HG02798 (cell line): ENCODE results near the gene CLEC1B.
"Not testable (repeated sequence)": the region's sequence is repeated elsewhere in the genome, so short reads cannot be mapped to it uniquely, and the experiment has no call there.

Source experiments
- ATAC-seq: cut with Tn5 transposase; IDR thresholded peaks from one replicate; pipeline ENCODE4 v1.9.1; 2021; ENCODE audit warnings: mild to moderate bottlenecking; ENCODE audit not compliant: unreplicated experiment, poor library complexity

Gene CLEC1B

GRCh38 chr12:9999016-9999415 is at the start of gene CLEC1B:
CLEC1B (minus strand) TSS chr12:9999121; CDS start chr12:9999100, 21 bp downstream.
- ATAC-seq = no peak

DNA sequence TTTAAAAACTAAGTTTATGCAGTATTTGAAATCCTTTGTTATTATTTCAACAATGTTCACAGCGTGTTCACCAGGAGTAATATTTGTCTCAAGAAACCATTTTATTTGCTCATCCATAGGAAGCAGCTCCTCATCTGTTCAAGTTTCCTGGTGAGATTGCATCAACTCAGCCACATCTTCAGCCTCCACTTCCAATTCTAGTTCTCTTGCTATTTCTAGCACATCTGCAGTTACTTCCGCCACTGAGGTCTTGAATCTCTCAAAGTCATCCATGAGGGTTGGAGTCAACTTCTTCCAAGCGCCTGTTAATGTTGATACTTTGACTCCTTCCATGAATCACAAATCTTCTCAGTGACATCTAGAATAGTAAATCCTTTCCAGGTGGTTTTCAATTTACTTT is 49.6 kb upstream of the CLEC1B start:
- no peak for ATAC-seq

- ATAC-seq = no peak
Observed at GRCh38 chr12:10042167-10042566, 43.2 kb upstream of the CLEC1B start.

DNA sequence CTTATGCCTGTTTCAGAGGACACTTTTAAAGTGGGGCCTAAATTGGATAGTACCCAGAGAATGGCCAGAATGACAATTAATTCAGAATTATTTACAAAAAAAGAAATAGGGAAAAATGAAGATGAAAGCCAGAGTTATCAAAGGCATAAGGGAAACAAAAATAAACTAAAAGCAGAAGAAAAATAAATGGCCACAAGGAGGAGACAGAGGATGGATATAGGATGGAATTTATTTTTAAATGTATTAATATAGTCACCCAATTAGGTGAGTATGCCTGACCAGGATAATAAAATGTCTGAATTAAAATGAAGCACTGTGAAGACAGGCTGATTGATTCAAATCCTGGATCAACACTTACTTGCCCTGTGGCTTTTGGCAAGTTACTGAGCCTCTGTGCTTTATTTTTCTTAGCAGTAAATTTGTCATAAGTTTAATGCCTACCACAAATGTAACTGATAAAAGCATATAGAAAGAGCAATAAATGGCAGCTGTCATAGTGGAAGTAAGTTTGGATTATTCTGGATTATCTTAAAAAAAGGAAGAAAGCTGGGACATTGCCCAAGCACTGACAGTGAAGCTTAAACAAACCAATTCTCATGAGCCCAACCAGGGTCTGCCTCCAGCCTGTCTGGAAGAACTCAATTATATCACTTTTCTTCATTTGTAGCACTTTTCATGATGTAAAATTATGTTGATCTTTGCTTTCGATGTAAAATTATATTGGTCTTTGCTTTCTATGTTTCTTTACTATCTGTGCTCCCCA is 35.0 kb upstream of the CLEC1B start:
- no peak for ATAC-seq

DNA sequence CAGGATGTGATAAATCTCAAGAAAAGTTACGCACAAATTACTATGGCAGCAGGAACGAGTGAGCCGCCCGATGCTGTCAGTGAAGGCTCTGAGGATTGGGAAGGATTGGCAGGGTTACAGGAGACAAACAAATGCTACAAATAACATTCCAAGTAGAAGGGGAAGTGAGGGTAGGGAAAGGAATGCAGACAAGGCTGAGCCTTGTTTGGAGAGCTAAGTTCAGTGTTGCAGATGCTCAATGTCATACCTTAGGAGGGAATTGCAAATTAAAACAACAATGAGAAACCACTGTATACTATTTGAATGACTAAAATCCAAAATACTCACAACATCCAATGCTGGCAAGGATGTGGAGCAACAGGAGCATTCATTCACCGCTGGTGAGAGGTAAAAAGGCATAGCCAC is 32.9 kb upstream of the CLEC1B start:
- ATAC-seq = no peak

GRCh38 chr12:10031321-10031720 is 32.4 kb upstream of the CLEC1B start:
- ATAC-seq = no peak

GRCh38 chr12:10030446-10030845 is 31.5 kb upstream of the CLEC1B start, which contains the start of gene CLEC9A:
CLEC9A (plus strand) TSS chr12:10030682; CDS start chr12:10052688, 22,006 bp downstream.
- no peak for ATAC-seq

GRCh38 chr12:10027721-10028120 is 28.8 kb upstream of the CLEC1B start:
- no peak for ATAC-seq

DNA sequence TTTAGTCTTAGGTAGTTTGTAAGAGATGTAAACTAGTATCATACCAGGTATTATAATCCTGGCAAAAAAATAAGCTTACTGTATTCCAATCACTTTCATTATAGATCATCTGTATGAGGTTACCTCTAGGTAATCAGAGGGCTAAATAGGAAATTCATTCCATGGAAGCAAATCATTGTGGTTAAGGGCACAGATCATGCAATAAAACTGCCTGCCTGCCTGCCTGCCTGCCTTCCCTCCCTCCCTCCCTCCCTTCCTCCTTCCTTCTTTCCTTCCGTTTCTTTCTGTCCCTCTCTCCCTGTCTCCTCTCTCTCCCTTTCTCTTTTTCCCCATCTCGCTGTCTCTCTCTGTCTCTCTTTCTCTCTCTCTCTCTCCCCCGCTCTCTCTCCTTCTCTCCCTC is 28.4 kb upstream of the CLEC1B start:
- ATAC-seq = no peak

GRCh38 chr12:10026666-10027065 is 27.7 kb upstream of the CLEC1B start:
- not testable (repeated sequence) for ATAC-seq

DNA sequence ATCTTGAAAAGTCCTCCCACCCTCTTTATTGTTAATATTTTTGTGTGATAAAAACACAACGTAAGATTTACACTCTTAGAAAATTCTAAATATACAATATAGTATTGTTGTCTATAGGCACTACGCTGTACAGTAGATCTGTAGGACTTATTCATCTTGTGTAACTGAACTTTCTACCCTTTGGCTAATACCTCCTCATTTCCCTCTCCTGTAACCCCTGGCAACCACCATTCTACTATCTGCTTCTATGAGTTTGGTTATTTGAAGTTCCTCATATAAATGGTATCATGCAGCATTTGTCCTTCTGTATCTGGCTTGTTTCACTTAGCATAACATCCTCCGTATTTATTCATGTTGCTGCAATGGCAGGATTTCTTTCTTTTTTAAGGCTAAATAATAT is 26.3 kb upstream of the CLEC1B start:
- no peak for ATAC-seq

DNA sequence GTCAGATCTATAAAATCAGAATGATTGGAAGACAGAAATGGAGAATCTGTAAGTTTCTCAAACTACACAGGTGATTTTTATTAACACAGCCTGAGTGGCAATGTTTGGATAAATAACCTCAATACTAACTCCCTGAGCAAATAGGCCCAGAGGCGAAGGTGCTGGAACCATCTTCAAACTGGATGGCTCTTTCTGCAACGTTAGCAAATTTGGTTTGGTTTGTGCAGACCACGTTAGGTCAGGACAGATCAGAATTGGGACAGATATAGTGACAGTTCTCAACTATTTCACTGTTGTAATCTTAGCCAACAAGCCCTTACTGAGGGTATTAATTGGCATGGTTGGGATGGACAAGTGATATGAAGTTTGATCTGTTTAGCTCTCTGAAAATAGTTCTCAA is 22.4 kb upstream of the CLEC1B start:
- no peak for ATAC-seq

DNA sequence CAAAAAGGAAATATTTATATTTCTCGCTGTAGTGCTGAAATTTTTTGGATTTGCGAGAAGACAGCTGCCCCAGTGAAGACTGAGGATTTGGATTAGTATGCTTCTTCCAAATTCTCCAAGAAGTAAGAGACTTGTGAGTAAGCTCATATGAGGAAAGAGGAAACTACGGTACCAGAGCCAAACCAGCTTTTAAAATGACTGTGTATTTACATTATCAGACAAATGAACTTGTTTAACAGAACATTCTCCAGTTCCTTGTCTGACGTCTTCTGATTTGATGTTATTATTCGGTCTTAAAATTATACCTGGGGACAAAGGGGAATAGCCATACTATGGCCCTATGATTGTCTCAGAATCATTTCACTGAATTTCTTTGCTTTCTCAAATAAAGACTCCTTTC is 19.5 kb upstream of the CLEC1B start:
- ATAC-seq = no peak

- ATAC-seq = no peak
Observed at GRCh38 chr12:10016881-10017280, 18.0 kb upstream of the CLEC1B start.

DNA sequence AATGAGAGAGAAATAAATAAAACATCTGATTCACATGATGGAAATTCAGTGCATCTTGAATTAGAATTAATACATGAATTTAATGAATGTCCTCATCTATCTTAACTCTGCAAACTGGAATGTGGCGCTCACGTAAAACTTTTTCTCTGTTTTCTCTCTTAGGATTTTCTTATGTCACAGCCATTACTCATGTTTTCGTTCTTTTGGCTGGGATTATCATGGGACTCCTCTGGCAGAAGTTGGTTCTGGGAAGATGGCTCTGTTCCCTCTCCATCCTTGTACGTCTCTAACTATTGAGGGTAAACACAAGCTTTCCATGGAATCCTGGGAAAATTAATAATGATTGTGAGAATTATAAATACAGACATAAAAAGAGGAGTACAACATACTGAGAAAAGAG is 16.5 kb upstream of the CLEC1B start:
- no peak for ATAC-seq

DNA sequence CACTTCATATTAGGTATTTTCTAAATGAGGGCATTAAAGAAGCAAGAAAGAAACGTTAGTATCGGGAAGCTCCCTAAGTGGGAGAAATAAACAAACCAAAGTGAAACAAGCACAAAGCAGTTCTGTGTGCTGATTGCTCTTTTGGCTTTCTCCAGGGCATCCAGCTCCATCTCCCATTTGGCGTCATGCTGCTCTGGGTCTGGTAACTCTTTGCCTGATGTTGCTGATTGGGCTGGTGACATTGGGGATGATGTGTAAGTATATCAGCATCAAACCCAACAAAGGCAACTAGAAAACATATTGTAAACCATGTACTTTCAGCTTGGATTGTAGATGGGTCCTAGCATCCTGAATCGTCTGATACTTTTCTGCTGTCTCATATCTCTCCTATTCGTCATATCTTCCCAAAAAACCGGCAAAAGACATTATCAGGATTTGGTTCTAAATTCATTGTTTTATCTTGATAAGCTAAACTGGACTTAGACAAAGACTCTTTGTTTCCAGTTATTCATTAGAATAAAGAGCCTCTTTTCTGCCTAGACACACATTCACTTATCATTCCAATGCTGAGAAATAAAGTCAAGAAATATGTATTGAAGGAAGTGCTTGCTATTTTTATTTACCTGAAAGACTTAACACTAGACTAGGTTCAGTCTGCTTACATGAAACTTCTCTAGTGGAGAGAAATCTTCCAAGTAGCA is 13.9 kb upstream of the CLEC1B start:
- no peak for ATAC-seq

- no peak for ATAC-seq
Observed at GRCh38 chr12:10001171-10001776, 2.4 kb upstream of the CLEC1B start.

- ATAC-seq = no peak
Observed at GRCh38 chr12:9992296-9992695, 6.6 kb downstream of the CLEC1B start.

- no peak for ATAC-seq
Observed at GRCh38 chr12:9991876-9992275, 7.0 kb downstream of the CLEC1B start.

GRCh38 chr12:9980126-9980525 is 18.8 kb downstream of the CLEC1B start:
- no peak for ATAC-seq

- no peak for ATAC-seq
Observed at GRCh38 chr12:9977916-9978315, 21.0 kb downstream of the CLEC1B start.
